A549 treated with Mapracorat at 1 μM for 4 hours (cell line): ENCODE measurements around the gene OSBPL8. TPM values are rescaled to one million over a fixed set of nuclear protein-coding genes. Genes with fewer than 3 reads are reported as not detected.

Source experiments
- total RNA-seq: library from RNA; stranded (reverse); fragments of 200-300 nt; extraction: Qiagen RNA extraction; gene quantifications from 5 replicates; pipeline ENCODE4 v1.2.3, GENCODE V29; 2022

The OSBPL8 gene
- total RNA-seq, result 10.5 to 23.4 TPM (median 17.9 TPM) in 5 replicates

GRCh38 chr12:76559400-76560085, at the start of gene OSBPL8:
Gene OSBPL8, minus strand, starts transcription at chr12:76559771. Its CDS starts 72,220 bp downstream, at chr12:76487551.

GRCh38 chr12:76348079-76348901, 211.3 kb downstream of the OSBPL8 start, which contains the start of gene BBS10:
Gene BBS10, minus strand, starts transcription at chr12:76348415. Its CDS starts 57 bp downstream, at chr12:76348358.

Other genes starting within 250 kb of the OSBPL8 start
- gene BBS10, start 211.4 kb downstream of the OSBPL8 start, total RNA-seq, result 3.5 to 5.3 TPM (median 5.1 TPM) in 5 replicates
- 6.2 to 14.2 TPM (median 10.9 TPM) in 5 replicates for gene ZDHHC17, start 204.3 kb upstream of the OSBPL8 start, total RNA-seq